CD4-positive, CD25-positive, alpha-beta regulatory T cell (primary cell): Measurements from ENCODE around the gene B4GALNT4. TPM values are rescaled to one million over a fixed set of nuclear protein-coding genes. Genes with fewer than 3 reads are reported as not detected.
A peak's percentile ranks its signal among the peaks of the same experiment; 100 is the strongest.

Source experiments
- ATAC-seq, 2 donors: fragments of 150-1000 bp; cut with Tn5 transposase; one replicate each; pipeline ENCODE4 v1.10.0; 2021; ENCODE audit warnings: low read depth in 2 of 2, moderate number of reproducible peaks in 2 of 2, moderate library complexity in 1 of 2
- DNase-seq, 3 donors: peaks; one replicate each; pipeline versions ENCODE4 v3.0.0 to v3.0.0-alpha.2; 2012 to 2022; ENCODE audit warnings: mixed read lengths in 1 of 3
- H3K27ac ChIP-seq: one replicate; pipeline ENCODE4 v1.7.0; 2013; ENCODE audit warnings: mild to moderate bottlenecking, low read length; ENCODE audit not compliant: insufficient read depth, poor library complexity, severe bottlenecking
- H3K27me3 ChIP-seq: one replicate; pipeline ENCODE4 v1.7.0; 2013; ENCODE audit warnings: low read length; ENCODE audit not compliant: control insufficient read depth, insufficient read depth
- H3K36me3 ChIP-seq: one replicate; pipeline ENCODE4 v1.7.0; 2013; ENCODE audit warnings: mild to moderate bottlenecking, low read length, moderate library complexity; ENCODE audit not compliant: control insufficient read depth, insufficient read depth
- H3K4me1 ChIP-seq: 2 replicates; pipeline ENCODE4 v1.7.0; 2013; ENCODE audit warnings: mild to moderate bottlenecking, low read length; ENCODE audit not compliant: insufficient read depth, control insufficient read depth, poor library complexity, severe bottlenecking
- H3K4me3 ChIP-seq: one replicate; pipeline ENCODE4 v1.7.0; 2013; ENCODE audit warnings: low read depth, mild to moderate bottlenecking, low read length, moderate library complexity
- H3K9me3 ChIP-seq, 2 experiments: 1 replicate in 1 of 2; 2 replicates in 1 of 2; pipeline ENCODE4 v1.7.0; 2013; ENCODE audit warnings: low read length in 2 of 2, mild to moderate bottlenecking in 1 of 2, moderate library complexity in 1 of 2; ENCODE audit not compliant: control insufficient read depth in 2 of 2
- H3K27ac Mint-ChIP-seq, 3 donors: one replicate each; pipeline ENCODE4 v1.8.0; 2020 to 2022; ENCODE audit warnings: mild to moderate bottlenecking in 3 of 3, mixed read lengths in 3 of 3, moderate library complexity in 2 of 3
- H3K27me3 Mint-ChIP-seq: one replicate; pipeline ENCODE4 v1.8.0; 2022; ENCODE audit warnings: mild to moderate bottlenecking, mixed read lengths
- H3K36me3 Mint-ChIP-seq: one replicate; pipeline ENCODE4 v1.8.0; 2020; ENCODE audit warnings: mixed read lengths
- H3K4me1 Mint-ChIP-seq, 4 donors: one replicate each; pipeline ENCODE4 v1.8.0; 2020 to 2022; ENCODE audit warnings: mixed read lengths in 4 of 4, mild to moderate bottlenecking in 1 of 4
- H3K4me3 Mint-ChIP-seq, 4 donors: one replicate each; pipeline ENCODE4 v1.8.0; 2020 to 2022; ENCODE audit warnings: mild to moderate bottlenecking in 4 of 4, mixed read lengths in 4 of 4, moderate library complexity in 3 of 4
- H3K9me3 Mint-ChIP-seq, 7 donors: one replicate each; pipeline ENCODE4 v1.8.0; 2020 to 2022; ENCODE audit warnings: mixed read lengths in 7 of 7, mild to moderate bottlenecking in 3 of 7, moderate library complexity in 2 of 7
- polyA plus RNA-seq, 4 donors: library from polyadenylated mRNA; unstranded; fragments of 300-500 nt; fragmentation: Illumina TruSeq; gene quantifications; one replicate each; pipeline ENCODE4 v1.2.3, GENCODE V29; 2021
- total RNA-seq: library from RNA; stranded (reverse); gene quantifications from one replicate; pipeline ENCODE4 v1.2.3, GENCODE V29; 2022

B4GALNT4 gene
- total and polyA plus RNA-seq, 5 donors from 2014 or later, result 0.99 TPM; not detected in 4

DNA sequence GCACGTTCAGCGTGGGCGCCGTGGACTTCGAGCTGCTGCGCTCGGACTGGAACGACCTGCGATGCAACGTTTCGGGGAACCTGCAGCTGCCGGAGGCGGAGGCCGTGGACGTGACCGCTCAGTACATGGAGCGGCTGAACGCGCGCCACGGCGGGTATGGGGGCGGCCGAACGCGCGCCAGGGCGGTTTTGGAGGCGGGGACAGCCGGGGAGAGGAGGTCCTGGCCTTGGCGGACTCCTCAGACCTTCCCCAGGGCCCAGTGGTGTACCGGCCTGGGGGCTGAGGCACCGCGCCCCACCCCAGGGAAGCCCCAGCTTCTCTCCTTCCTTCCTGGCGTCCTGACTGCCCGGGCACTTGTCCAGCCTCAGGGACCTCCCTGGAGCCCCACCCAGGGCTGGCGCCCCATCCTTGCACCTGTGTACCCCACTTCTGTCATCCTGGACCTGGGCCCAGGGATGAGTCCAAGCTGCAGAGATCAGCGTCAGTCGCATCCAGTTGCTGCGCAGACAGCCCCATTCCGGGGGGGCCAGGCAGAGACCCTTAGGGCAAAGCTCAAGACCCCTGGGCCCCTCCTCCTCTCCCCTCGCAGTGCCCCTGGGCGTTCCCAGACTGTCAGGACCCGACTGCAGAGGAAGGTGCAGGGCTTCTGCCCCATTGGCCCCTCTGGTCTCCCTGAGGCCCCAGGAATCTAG is 8.0 kb downstream of the B4GALNT4 start:
- ATAC-seq, result no peak
- H3K27me3 ChIP-seq, result no peaks in the 10 kb centered on the region
- no peak overlapping the region for H3K4me3 ChIP-seq
- H3K36me3 ChIP-seq, result no peaks in the 10 kb centered on the region
- H3K4me1 Mint-ChIP-seq, result peaks cover 0 to 8% (median 5%) of the 10 kb centered on the region in 4 donors
- DNase-seq, result no peak
- H3K27me3 Mint-ChIP-seq, result peaks cover 9% of the 10 kb centered on the region
- no peak overlapping the region for H3K4me3 Mint-ChIP-seq
- H3K36me3 Mint-ChIP-seq, result no peaks in the 10 kb centered on the region
- no peak overlapping the region for H3K27ac Mint-ChIP-seq
- H3K27ac ChIP-seq, result no peak overlapping the region
- no peaks in the 10 kb centered on the region for H3K9me3 ChIP-seq
- H3K9me3 Mint-ChIP-seq, result peaks cover 0 to 6% (median 0%) of the 10 kb centered on the region in 7 donors
- H3K4me1 ChIP-seq, result no peaks in the 10 kb centered on the region

DNA sequence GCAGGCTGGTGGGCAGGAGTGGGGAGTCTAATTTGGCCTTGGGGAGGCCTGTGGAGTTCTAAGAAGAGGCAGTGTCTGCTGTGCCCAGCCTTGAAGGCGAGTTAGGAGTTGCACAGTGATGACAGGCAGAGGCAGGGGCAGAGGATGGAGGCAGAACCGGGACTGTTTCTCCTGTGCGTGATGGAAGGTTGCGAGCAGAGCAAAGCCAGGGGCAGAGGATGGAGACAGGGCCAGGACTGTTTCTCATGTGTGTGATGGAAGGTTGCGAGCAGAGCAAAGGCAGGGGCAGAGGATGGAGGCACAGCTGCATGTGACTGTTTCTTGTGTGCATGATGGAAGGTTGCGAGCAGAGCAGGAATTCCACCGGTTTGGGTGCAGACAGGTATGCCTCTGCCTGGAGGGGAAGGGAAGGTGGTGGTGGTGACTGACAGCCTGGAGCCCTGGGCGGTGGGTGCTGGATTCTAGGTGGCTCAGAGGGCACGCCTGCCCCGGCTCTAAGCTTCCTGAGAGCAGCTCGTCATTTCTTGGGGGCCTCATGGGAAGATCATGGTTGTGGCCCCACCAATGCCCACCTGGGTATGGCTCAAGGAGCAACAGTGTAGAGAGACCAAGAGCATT is 8.7 kb downstream of the B4GALNT4 start:
- H3K27ac ChIP-seq, result no peak overlapping the region
- H3K27me3 Mint-ChIP-seq, result peaks cover 9% of the 10 kb centered on the region
- no peak for ATAC-seq
- DNase-seq, result no peak
- no peak overlapping the region for H3K4me3 Mint-ChIP-seq
- H3K4me1 ChIP-seq, result no peaks in the 10 kb centered on the region
- no peaks in the 10 kb centered on the region for H3K9me3 ChIP-seq
- H3K4me3 ChIP-seq, result no peak overlapping the region
- no peaks in the 10 kb centered on the region for H3K36me3 Mint-ChIP-seq
- no peaks in the 10 kb centered on the region for H3K36me3 ChIP-seq
- H3K4me1 Mint-ChIP-seq, result peaks cover 0 to 8% (median 5%) of the 10 kb centered on the region in 4 donors
- H3K27me3 ChIP-seq, result no peaks in the 10 kb centered on the region
- H3K27ac Mint-ChIP-seq, result peak overlapping the region in 1 of 3 donors; percentile 82
- peaks cover 0 to 6% (median 0%) of the 10 kb centered on the region in 7 donors for H3K9me3 Mint-ChIP-seq

DNA sequence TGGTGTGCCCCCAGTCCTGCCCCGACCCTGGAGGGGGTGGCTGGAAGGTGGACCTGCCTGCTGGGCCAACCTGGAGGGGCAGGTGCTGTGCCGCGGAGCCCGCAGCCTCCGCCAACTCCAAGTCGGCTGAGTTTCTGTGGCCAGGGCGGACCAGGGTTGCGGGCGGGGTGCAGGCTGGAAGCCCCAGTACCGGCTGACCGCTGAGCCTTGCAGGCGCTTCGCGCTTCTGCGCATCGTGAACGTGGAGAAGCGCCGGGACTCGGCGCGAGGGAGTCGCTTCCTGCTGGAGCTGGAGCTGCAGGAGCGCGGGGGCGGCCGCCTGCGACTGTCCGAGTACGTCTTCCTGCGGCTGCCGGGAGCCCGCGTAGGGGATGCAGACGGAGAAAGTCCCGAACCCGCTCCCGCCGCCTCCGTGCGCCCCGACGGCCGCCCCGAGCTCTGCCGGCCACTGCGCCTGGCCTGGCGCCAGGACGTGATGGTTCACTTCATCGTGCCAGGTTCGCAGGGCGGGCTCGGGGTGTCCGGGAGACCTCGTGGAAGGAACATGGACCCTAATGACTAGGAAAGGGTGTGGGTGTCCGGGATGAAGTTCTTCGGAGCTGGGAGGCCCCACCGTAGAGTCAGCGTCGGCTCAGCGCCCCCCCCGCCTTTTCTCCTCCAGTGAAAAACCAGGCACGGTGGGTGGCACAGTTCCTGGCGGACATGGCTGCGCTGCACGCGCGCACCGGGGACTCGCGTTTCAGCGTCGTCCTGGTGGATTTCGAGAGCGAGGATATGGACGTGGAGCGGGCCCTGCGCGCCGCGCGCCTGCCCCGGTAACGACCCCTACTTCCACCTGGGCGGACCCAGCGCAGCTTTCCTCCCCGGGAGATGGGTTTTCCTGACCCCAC is 10.2 kb downstream of the B4GALNT4 start:
- Mint-ChIP-seq H3K4me1 (peaks cover 0 to 8% (median 5%) of the 10 kb centered on the region in 4 donors), H3K27ac (no peak overlapping the region), H3K36me3 (no peaks in the 10 kb centered on the region), H3K4me3 (no peak overlapping the region), H3K27me3 (peaks cover 9% of the 10 kb centered on the region), H3K9me3 (peaks cover 0 to 2% (median 0%) of the 10 kb centered on the region in 7 donors)
- H3K27ac ChIP-seq, result no peak overlapping the region
- ATAC-seq (no peak), DNase-seq (no peak)
- H3K36me3 ChIP-seq, result no peaks in the 10 kb centered on the region
- no peaks in the 10 kb centered on the region for H3K27me3 ChIP-seq
- H3K4me1 ChIP-seq, result no peaks in the 10 kb centered on the region
- no peaks in the 10 kb centered on the region for H3K9me3 ChIP-seq
- no peak overlapping the region for H3K4me3 ChIP-seq

DNA sequence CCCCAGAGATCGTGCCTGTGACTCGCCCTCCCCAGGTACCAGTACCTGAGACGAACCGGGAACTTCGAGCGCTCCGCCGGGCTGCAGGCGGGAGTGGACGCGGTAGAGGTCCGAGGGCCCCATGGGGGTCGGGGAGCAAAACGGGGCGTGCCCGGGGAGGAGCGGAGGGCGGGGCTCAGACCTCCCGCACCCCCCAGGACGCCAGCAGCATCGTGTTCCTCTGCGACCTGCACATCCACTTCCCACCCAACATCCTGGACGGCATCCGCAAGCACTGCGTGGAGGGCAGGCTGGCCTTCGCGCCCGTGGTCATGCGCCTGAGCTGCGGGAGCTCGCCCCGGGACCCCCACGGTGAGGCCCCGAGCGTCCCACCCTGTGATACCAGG is 10.8 kb downstream of the B4GALNT4 start:
- no peaks in the 10 kb centered on the region for H3K4me1 ChIP-seq
- no peak overlapping the region for H3K27ac ChIP-seq
- no peak overlapping the region for H3K4me3 ChIP-seq
- H3K4me1 Mint-ChIP-seq, result peaks cover 0 to 8% (median 5%) of the 10 kb centered on the region in 4 donors
- H3K36me3 Mint-ChIP-seq, result no peaks in the 10 kb centered on the region
- no peak for DNase-seq
- peaks cover 0 to 2% (median 0%) of the 10 kb centered on the region in 7 donors for H3K9me3 Mint-ChIP-seq
- H3K27me3 Mint-ChIP-seq, result peaks cover 9% of the 10 kb centered on the region
- no peak overlapping the region for H3K27ac Mint-ChIP-seq
- no peak for ATAC-seq
- no peaks in the 10 kb centered on the region for H3K36me3 ChIP-seq
- H3K27me3 ChIP-seq, result no peaks in the 10 kb centered on the region
- H3K4me3 Mint-ChIP-seq, result no peak overlapping the region
- no peaks in the 10 kb centered on the region for H3K9me3 ChIP-seq

DNA sequence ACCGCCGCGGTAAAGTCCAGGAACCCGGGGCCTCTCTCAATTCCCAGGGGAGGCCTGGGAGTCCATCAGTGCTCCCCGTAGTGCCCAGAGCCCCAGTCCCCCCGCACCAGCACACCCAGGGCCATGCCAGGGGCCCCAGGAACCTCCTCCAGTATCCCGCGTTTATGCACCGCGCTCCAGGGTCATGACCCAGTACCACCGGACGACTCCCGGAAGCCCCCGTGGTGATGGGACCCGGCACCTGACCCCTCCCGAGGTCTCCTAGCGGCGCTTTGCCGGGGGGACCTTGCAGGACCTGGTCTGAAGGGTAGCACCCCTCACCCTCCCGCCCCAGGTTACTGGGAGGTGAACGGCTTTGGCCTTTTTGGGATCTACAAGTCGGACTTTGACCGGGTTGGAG is 11.2 kb downstream of the B4GALNT4 start:
- DNase-seq, result no peak
- Histone ChIP-seq H3K27ac (no peak overlapping the region), H3K4me3 (no peak overlapping the region), H3K27me3 (no peaks in the 10 kb centered on the region), H3K9me3 (no peaks in the 10 kb centered on the region), H3K4me1 (no peaks in the 10 kb centered on the region), H3K36me3 (no peaks in the 10 kb centered on the region)
- H3K27me3 Mint-ChIP-seq, result peaks cover 9% of the 10 kb centered on the region
- no peak overlapping the region for H3K27ac Mint-ChIP-seq
- no peak overlapping the region for H3K4me3 Mint-ChIP-seq
- H3K36me3 Mint-ChIP-seq, result no peaks in the 10 kb centered on the region
- H3K4me1 Mint-ChIP-seq, result peaks cover 0 to 8% (median 5%) of the 10 kb centered on the region in 4 donors
- no peak for ATAC-seq
- H3K9me3 Mint-ChIP-seq, result peaks cover 0 to 2% (median 0%) of the 10 kb centered on the region in 7 donors

DNA sequence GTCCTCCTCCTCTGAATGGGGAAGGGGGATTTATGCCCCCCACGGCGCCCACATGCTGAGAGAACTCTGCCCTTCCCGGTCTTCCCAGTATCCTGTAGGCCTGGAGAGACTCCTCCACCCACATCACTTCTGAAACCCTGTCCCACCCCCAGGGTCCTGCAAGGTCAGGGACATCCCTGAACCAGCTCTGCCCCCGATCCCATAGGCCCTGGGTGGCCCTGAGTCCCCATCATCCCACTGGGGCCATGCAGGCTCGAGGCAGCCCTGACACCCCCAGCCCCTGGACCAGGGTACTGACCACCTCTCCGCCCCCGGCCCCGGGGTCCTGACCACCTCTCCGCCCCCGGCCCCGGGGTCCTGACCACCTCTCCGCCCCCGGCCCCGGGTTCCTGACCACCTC is 11.7 kb downstream of the B4GALNT4 start:
- peaks cover 0 to under 1% of the 10 kb centered on the region in 2 experiments for H3K9me3 ChIP-seq
- H3K9me3 Mint-ChIP-seq, result peaks cover 0 to 2% (median 0%) of the 10 kb centered on the region in 7 donors
- no peaks in the 10 kb centered on the region for H3K27me3 ChIP-seq
- no peaks in the 10 kb centered on the region for H3K36me3 ChIP-seq
- no peak overlapping the region for H3K27ac ChIP-seq
- H3K4me1 ChIP-seq, result no peaks in the 10 kb centered on the region
- H3K4me3 Mint-ChIP-seq, result no peak overlapping the region
- H3K27ac Mint-ChIP-seq, result no peak overlapping the region
- peaks cover 0 to 8% (median 5%) of the 10 kb centered on the region in 4 donors for H3K4me1 Mint-ChIP-seq
- DNase-seq, result no peak
- ATAC-seq, result no peak
- no peak overlapping the region for H3K4me3 ChIP-seq
- peaks cover 9% of the 10 kb centered on the region for H3K27me3 Mint-ChIP-seq
- no peaks in the 10 kb centered on the region for H3K36me3 Mint-ChIP-seq

DNA sequence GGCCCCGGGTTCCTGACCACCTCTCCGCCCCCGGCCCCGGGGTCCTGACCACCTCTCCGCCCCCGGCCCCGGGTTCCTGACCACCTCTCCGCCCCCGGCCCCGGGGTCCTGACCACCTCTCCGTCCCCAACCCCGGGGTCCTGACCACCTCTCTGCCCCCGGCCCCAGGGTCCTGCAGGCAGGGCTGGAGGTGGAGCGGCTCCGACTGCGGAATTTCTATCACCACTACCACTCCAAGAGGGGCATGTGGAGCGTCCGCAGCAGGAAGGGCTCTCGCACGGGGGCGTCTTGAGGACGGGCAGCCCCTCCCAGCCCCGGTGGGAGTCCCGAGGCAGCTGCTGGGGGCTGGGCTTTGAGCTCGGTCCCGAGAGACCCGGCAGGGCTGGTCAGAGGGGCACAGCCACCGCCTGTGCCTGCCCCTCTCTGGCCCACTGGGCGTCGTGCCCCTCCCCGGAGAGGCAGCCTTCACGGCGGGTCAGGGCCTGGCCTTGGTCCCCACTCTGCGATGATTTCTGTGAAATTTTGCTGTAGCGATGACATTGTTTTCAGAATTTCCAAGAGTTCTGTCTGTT is 12.3 kb downstream of the B4GALNT4 start:
- Histone ChIP-seq H3K27me3 (no peaks in the 10 kb centered on the region), H3K4me1 (no peaks in the 10 kb centered on the region), H3K4me3 (no peak overlapping the region), H3K27ac (no peak overlapping the region), H3K36me3 (no peaks in the 10 kb centered on the region), H3K9me3 (peaks cover under 1 to 4% of the 10 kb centered on the region in 2 experiments)
- H3K27me3 Mint-ChIP-seq, result peaks cover 9% of the 10 kb centered on the region
- no peak overlapping the region for H3K4me3 Mint-ChIP-seq
- no peak for DNase-seq
- peaks cover 0 to 8% (median 5%) of the 10 kb centered on the region in 4 donors for H3K4me1 Mint-ChIP-seq
- peak overlapping the region in 1 of 3 donors; percentile 85 for H3K27ac Mint-ChIP-seq
- ATAC-seq, result no peak
- no peaks in the 10 kb centered on the region for H3K36me3 Mint-ChIP-seq
- peaks cover 0 to 2% (median 0%) of the 10 kb centered on the region in 7 donors for H3K9me3 Mint-ChIP-seq
